ENCODE measurements around the gene NUP214.
"Not testable (repeated sequence)": the region's sequence is repeated elsewhere in the genome, so short reads cannot be mapped to it uniquely, and the experiment has no call there.

The NUP214 gene

DNA sequence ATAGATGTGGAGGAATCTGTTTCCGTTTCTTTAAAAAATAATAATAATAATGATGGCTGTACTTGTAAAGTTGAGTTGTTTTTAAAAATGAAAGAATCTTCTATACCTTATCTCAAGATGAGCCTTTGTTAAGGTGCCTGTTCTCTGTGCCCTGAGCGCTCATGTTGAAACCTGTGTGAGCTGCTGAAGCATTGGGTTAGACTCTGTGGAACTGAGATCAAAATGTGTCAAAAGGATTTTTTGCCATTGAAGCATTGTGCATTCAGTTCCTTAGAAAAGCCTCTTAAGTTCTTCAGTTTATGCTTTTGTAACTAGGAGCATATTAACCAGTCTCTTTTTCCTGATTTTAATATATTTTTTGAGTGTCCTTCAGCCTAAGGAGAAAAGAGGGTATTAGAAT lies 67.7 kb downstream of the NUP214 start:
- DNase-seq: no peak

- no peak for DNase-seq
Observed at GRCh38 chr9:131194762-131195161, 69.4 kb downstream of the NUP214 start.

GRCh38 chr9:131197160-131197911 lies 72.0 kb downstream of the NUP214 start:
- DNase-seq: no peak

DNA sequence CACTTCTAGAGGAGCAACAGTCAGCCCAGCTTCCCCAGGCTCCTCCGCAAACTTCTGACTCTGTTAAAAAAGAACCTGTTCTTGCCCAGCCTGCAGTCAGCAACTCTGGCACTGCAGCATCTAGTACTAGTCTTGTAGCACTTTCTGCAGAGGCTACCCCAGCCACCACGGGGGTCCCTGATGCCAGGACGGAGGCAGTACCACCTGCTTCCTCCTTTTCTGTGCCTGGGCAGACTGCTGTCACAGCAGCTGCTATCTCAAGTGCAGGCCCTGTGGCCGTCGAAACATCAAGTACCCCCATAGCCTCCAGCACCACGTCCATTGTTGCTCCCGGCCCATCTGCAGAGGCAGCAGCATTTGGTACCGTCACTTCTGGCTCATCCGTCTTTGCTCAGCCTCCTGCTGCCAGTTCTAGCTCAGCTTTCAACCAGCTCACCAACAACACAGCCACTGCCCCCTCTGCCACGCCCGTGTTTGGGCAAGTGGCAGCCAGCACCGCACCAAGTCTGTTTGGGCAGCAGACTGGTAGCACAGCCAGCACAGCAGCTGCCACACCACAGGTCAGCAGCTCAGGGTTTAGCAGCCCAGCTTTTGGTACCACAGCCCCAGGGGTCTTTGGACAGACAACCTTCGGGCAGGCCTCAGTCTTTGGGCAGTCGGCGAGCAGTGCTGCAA lies 72.8 kb downstream of the NUP214 start:
- no peak for DNase-seq

DNA sequence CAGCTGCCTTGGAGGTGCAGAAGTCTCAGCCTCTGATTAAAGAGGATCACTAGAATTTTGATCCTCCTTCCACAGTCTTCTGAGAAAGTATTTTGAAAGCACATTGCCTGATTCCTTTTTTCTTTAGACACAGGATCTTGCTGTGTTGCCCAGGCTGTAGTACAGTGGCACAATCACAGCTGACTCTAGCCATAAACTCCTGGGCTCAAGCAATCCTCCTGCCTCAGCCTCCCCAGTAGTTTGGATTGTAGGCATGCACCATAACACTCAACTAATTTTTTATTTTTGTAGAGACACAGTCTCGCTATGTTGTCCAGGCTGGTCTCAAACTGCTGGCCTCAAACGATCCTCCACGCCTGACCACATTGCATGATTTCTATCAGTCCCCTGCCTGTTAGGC lies 76.5 kb downstream of the NUP214 start:
- DNase-seq: no peak

- DNase-seq: no peak
Observed at GRCh38 chr9:131203431-131204218, 78.2 kb downstream of the NUP214 start.

GRCh38 chr9:131204285-131204684 lies 78.9 kb downstream of the NUP214 start:
- DNase-seq: no peak

DNA sequence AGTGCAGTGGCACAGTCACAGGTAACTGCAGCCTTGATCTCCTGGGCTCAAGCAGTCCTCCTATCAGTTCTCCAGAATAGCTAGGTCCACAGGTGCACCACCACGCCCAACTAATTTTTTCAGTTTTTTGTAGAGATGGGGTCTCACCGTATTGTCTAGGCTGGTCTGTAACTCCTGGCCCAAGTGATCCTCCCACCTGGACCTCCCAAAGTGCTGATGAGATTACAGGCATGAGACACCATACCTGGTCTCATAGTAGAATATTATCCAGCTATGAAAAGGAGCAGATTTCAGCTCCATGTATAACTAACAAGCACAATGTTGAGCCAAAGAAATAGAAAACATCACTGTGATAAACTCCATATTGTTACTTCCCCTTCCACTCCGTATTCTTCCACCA lies 81.1 kb downstream of the NUP214 start:
- no peak for DNase-seq

GRCh38 chr9:131211920-131212319 lies 86.5 kb downstream of the NUP214 start:
- DNase-seq: not testable (repeated sequence)

DNA sequence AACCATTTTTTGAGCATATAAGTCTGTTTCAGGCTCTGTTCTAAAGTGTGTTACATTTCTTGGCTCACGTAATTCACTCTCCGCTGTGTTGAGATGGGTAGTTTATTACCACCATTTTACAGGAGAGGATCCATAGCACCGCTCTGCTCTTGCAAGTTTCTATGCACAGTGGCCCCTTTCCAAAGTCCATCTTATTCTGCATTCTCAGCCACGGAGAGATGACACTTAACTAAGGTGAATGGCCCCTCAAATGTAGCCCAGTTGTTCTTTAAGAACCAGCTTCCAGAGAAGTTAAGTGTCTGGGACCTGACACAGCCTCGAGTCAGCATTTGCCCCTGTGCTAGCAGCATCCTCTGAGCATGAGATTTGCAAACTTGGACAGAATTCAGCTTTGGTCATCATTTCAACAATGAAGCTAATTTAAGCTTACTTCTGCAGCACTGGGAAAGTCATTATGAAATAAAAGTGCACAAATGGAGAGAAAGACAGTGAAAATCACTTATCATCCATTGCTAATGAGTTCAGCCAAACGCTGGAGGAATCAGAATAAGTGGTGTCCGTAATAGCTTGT lies 89.0 kb downstream of the NUP214 start:
- peak in 1 of 56 donors; percentile 20 for DNase-seq

GRCh38 chr9:131214876-131215275 lies 89.5 kb downstream of the NUP214 start:
- no peak for DNase-seq

- DNase-seq: no peak
Observed at GRCh38 chr9:131216806-131217205, 91.4 kb downstream of the NUP214 start.

- no peak for DNase-seq
Observed at GRCh38 chr9:131217331-131218031, 92.1 kb downstream of the NUP214 start.

DNA sequence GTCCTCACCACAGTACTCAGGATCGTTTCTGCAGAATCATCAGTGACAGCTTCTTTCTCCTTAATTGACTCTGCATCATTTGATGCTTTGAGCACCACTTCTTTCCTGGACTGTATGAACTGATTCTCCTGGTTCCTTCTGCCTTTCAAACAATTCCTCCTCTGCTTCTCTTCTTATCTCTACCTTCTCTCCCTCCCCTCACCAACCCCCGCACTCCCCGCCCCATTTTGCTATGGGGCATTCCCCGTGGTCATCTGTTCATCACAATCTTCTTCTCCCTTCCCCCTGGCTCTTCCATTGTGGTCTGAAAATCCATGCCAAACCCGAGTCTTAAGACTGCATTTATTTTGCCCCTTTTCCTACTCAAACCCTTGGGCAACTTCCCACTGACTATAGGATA lies 93.0 kb downstream of the NUP214 start:
- DNase-seq: no peak

DNA sequence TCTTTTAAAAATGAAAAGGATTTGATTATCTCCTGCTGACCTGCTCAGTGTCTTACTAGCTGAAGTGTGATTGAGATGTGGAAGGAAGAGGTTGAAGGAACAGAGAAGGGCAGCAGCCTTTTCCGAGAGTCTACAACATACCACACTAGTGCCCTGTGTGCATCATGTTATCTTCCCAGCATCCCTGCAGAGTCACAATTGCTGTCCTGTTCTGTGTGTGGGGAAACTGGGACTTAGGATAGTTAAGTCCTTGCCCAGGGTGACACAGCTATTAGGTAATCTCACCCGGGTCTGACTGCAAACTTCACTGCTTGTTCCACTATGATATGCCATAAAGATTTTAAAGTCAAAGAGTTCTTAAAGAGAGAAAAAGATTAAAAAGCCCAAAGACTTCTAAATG lies 95.1 kb downstream of the NUP214 start:
- no peak for DNase-seq

- no peak for DNase-seq
Observed at GRCh38 chr9:131222460-131222859, 97.1 kb downstream of the NUP214 start.

GRCh38 chr9:131226226-131226625 lies 100.8 kb downstream of the NUP214 start:
- DNase-seq: no peak

DNA sequence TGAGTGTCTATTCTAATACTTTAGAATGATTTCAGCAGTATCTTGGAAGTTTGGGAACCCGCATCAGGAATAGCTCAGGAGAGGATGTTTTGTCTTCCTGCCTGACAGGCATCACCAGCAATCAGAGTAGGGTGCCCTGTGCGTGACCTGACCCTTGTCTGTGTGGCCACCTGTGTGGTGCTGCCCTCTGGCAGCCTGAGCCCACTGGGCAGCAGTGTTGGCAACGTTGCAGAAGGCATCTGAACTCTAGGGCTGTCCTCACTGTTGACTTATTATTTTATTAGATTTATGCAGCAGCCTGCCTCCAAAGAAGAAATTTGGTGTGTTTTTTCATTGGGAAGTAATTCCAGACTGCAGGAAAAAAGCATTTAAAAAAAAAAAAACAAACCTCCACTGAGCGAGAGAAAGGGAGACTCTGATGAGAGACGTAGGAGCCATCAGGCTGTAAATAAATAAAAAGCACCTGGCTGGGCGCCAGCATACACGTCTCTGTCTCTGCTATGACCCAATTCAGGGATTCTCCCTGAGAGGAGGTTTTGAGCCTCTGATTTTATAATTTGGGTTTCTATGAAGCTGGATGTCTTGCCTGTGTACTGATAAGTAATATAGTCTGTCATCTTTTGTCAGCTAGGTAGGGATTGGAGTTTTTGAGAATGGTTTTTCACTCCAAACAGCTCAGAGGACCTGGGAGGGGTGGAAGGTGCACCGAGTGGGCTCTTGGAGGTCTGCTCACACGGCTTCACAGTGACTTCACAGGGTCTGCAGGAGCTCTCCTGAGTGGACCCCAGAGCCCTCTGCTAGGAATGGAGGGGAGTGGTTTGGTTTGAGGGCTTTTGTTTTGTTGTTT lies 101.9 kb downstream of the NUP214 start:
- DNase-seq: peak in 3 of 56 donors; percentile 8 to 55 (median 24)

- DNase-seq: peak in 1 of 56 donors; percentile 14
Observed at GRCh38 chr9:131227959-131228460, 102.6 kb downstream of the NUP214 start.

DNA sequence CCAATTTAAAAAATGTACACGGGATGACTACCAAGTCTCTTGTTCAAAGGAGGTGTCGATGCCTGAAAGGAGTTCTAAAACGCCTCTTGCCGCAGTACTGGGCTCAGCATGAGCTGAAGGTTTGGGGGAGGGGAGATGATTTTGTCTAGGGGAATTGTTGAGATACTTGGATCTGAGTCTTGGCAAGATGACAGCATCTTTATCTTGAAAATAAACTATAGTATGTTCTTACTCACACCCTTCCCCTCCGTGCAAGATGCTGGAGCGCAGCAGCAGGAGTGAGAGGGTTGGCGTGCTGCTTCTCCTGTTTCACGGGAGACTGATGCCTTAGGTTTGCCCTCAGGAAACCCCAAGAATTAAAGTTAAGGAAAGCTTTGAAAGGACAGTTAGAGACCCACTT lies 103.6 kb downstream of the NUP214 start:
- DNase-seq: no peak

All from nucleus accumbens (tissue), 56 donors.